Suprapubic skin (tissue), 4 donors: ENCODE measurements around the gene FRMD4A. TPM values are rescaled to one million over a fixed set of nuclear protein-coding genes. Genes with fewer than 3 reads are reported as not detected.

Experiments used
- DNase-seq, 2 donors: peaks; one replicate each; pipeline ENCODE4 v3.0.0-alpha.2; 2019; ENCODE audit warnings: low spot score in 2 of 2
- H3K27ac ChIP-seq: fragments of 200-600 bp; sonication (generic); one replicate; pipeline ENCODE4 v1.5.1; 2019
- H3K27me3 ChIP-seq: fragments of 200-600 bp; sonication (generic); one replicate; pipeline ENCODE4 v1.5.1; 2019
- H3K36me3 ChIP-seq: fragments of 200-600 bp; sonication (generic); one replicate; pipeline ENCODE4 v1.5.1; 2019
- H3K4me1 ChIP-seq: fragments of 200-600 bp; sonication (generic); one replicate; pipeline ENCODE4 v1.5.1; 2019
- H3K4me3 ChIP-seq: fragments of 200-600 bp; sonication (generic); one replicate; pipeline ENCODE4 v1.5.1; 2019; ENCODE audit warnings: mild to moderate bottlenecking
- H3K9me3 ChIP-seq: fragments of 200-600 bp; sonication (generic); one replicate; pipeline ENCODE4 v1.5.1; 2019
- EP300 ChIP-seq: sonication (generic); formaldehyde crosslinking; IDR thresholded peaks from one replicate; pipeline ENCODE4 v1.6.1; 2017; ENCODE audit warnings: antibody characterized with exemption
- POLR2A ChIP-seq, 2 donors: fragments of 450-650 bp; IDR thresholded peaks; one replicate each; pipeline ENCODE4 v1.6.1; 2017; ENCODE audit warnings: antibody characterized with exemption in 2 of 2, mild to moderate bottlenecking in 2 of 2, moderate library complexity in 2 of 2
- POLR2AphosphoS5 ChIP-seq, 3 donors: sonication (generic); formaldehyde crosslinking; IDR thresholded peaks; one replicate each; pipeline ENCODE4 v1.6.1; 2017; ENCODE audit warnings: antibody characterized with exemption in 3 of 3
- WGBS: methylation state at CpG from one replicate; pipeline ENCODE4 v1.1.5; 2018; 5-methylcytosine and 5-hydroxymethylcytosine counted together
- total RNA-seq, 4 donors: library from RNA; depleted of rRNA; stranded (reverse); fragments of >200 nt; gene quantifications; one replicate each; pipeline ENCODE4 v1.1.0, GENCODE V29; 2016
- TF ChIP-seq, protein P1 (sequence below), 2 donors: fragments of 200-600 bp in 1 of 2; fragments of 450-650 bp in 1 of 2; sonication (generic) in 1 of 2; IDR thresholded peaks; one replicate each; pipeline ENCODE4 v1.5.1; 2016 to 2019; ENCODE audit warnings: antibody characterized with exemption in 2 of 2, mild to moderate bottlenecking in 1 of 2, moderate library complexity in 1 of 2

Gene FRMD4A
- total RNA-seq, 4 donors from 2014 or later = 27.4 to 86.3 (median 58.0) TPM

GRCh38 chr10:14150526-14150925 is 180.2 kb downstream of the FRMD4A start:
- H3K27ac ChIP-seq = no peak overlapping the region
- H3K36me3 ChIP-seq = no peaks in the 10 kb centered on the region
- no peaks in the 10 kb centered on the region for H3K9me3 ChIP-seq
- H3K4me1 ChIP-seq = no peaks in the 10 kb centered on the region
- peaks cover 7% of the 10 kb centered on the region for H3K27me3 ChIP-seq
- DNase-seq = no peak
- TF ChIP-seq, protein P1, sequence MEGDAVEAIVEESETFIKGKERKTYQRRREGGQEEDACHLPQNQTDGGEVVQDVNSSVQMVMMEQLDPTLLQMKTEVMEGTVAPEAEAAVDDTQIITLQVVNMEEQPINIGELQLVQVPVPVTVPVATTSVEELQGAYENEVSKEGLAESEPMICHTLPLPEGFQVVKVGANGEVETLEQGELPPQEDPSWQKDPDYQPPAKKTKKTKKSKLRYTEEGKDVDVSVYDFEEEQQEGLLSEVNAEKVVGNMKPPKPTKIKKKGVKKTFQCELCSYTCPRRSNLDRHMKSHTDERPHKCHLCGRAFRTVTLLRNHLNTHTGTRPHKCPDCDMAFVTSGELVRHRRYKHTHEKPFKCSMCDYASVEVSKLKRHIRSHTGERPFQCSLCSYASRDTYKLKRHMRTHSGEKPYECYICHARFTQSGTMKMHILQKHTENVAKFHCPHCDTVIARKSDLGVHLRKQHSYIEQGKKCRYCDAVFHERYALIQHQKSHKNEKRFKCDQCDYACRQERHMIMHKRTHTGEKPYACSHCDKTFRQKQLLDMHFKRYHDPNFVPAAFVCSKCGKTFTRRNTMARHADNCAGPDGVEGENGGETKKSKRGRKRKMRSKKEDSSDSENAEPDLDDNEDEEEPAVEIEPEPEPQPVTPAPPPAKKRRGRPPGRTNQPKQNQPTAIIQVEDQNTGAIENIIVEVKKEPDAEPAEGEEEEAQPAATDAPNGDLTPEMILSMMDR (IDR thresholded peaks at IDR 0.05) = no peak
- no peak for TF ChIP-seq EP300
- no peak for TF ChIP-seq POLR2AphosphoS5 (IDR thresholded peaks at IDR 0.05)
- H3K4me3 ChIP-seq = no peak overlapping the region
- WGBS = 71% methylated on average over 4 of the region's 4 CpGs

GRCh38 chr10:14146501-14146900 is 184.2 kb downstream of the FRMD4A start:
- DNase-seq = no peak
- H3K36me3 ChIP-seq = no peaks in the 10 kb centered on the region
- no peaks in the 10 kb centered on the region for H3K4me1 ChIP-seq
- 71% methylated on average over 4 of the region's 4 CpGs for WGBS
- TF ChIP-seq, protein P1 (IDR thresholded peaks at IDR 0.05) = no peak
- no peak for TF ChIP-seq POLR2AphosphoS5 (IDR thresholded peaks at IDR 0.05)
- no peak for TF ChIP-seq POLR2A (IDR thresholded peaks at IDR 0.05)
- TF ChIP-seq EP300 = no peak
- no peaks in the 10 kb centered on the region for H3K9me3 ChIP-seq
- peaks cover 12% of the 10 kb centered on the region for H3K27me3 ChIP-seq
- H3K27ac ChIP-seq = no peak overlapping the region
- no peak overlapping the region for H3K4me3 ChIP-seq

DNA sequence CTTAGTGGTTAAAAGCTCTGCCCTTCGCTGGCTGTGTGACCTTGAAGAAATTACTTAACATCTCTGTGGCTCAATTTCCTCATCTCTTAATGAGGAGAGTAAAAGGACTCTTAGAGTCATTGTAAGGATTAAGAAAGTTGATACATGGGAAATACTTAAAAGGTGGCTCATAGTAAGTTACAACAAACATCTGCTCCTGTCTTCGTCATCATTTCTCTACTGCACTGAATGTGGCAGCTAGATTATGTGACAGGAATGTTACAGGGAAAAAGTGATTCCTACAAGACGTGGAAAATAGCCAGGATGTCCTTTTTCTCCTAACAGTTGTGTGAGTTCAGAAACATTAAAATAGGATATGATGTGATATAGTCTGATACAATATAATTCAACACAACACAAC is 184.7 kb downstream of the FRMD4A start:
- Histone ChIP-seq H3K4me1 (no peaks in the 10 kb centered on the region), H3K4me3 (no peak overlapping the region), H3K27me3 (peaks cover 12% of the 10 kb centered on the region), H3K36me3 (no peaks in the 10 kb centered on the region), H3K27ac (no peak overlapping the region), H3K9me3 (no peaks in the 10 kb centered on the region)
- no peak for TF ChIP-seq POLR2AphosphoS5 (IDR thresholded peaks at IDR 0.05)
- TF ChIP-seq POLR2A (IDR thresholded peaks at IDR 0.05) = no peak
- TF ChIP-seq EP300 = no peak
- TF ChIP-seq, protein P1 (IDR thresholded peaks at IDR 0.05) = no peak
- 78% methylated on average over 3 of the region's 3 CpGs for WGBS
- no peak for DNase-seq

- DNase-seq = no peak
- TF ChIP-seq EP300 (no peak), POLR2AphosphoS5 (IDR thresholded peaks at IDR 0.05) (no peak), POLR2A (IDR thresholded peaks at IDR 0.05) (no peak)
- TF ChIP-seq, protein P1 (IDR thresholded peaks at IDR 0.05) = no peak
- WGBS = 60% methylated on average over 4 of the region's 4 CpGs
These were observed 186.3 kb downstream of the FRMD4A start for GRCh38 chr10:14144451-14144850.

GRCh38 chr10:14142606-14143250 is 188.0 kb downstream of the FRMD4A start:
- Histone ChIP-seq H3K4me3 (no peak overlapping the region), H3K36me3 (no peaks in the 10 kb centered on the region)
- 56% methylated on average over 4 of the region's 4 CpGs for WGBS

More at GRCh38 chr10:14144451-14144850, 186.3 kb downstream of the FRMD4A start:
- Histone ChIP-seq H3K4me3 (no peak overlapping the region), H3K27ac (no peak overlapping the region), H3K27me3 (peaks cover 13% of the 10 kb centered on the region), H3K9me3 (no peaks in the 10 kb centered on the region), H3K36me3 (no peaks in the 10 kb centered on the region), H3K4me1 (no peaks in the 10 kb centered on the region)

More at GRCh38 chr10:14142606-14143250, 188.0 kb downstream of the FRMD4A start:
- TF ChIP-seq EP300 = no peak
- no peak for TF ChIP-seq POLR2AphosphoS5 (IDR thresholded peaks at IDR 0.05)
- no peak for TF ChIP-seq POLR2A (IDR thresholded peaks at IDR 0.05)
- TF ChIP-seq, protein P1 (IDR thresholded peaks at IDR 0.05) = no peak
- H3K27ac ChIP-seq = no peak overlapping the region
- peaks cover 18% of the 10 kb centered on the region for H3K27me3 ChIP-seq
- DNase-seq = no peak
- H3K9me3 ChIP-seq = no peaks in the 10 kb centered on the region
- no peaks in the 10 kb centered on the region for H3K4me1 ChIP-seq
